HepG2 (cell line): ENCODE results near the gene FKBP9. TPM values are rescaled to one million over a fixed set of nuclear protein-coding genes. Genes with fewer than 3 reads are reported as not detected.

Experiments
- ATAC-seq: fragments of 200-7000 bp; cut with Tn5 transposase; 3 replicates; pipeline ENCODE4 v1.9.1; 2020; ENCODE audit warnings: mild to moderate bottlenecking, moderate library complexity
- BruUV-seq: library from RNA; stranded (reverse); fragments of 400-500 nt; replicated peaks from 2 replicates; lab custom pipeline; 2021; lab: Mats Ljungman, UMichigan
- CTCF ChIA-PET: fragments of 300-600 bp; formaldehyde crosslinking; extraction: SDS; loops from one replicate; lab custom pipeline; 2021; ENCODE audit warnings: low total read pairs, inconsistent platforms, low intra/inter-chr PET ratio; lab: Yijun Ruan, JAX
- POLR2A ChIA-PET: fragments of 350-600 bp; sonication (Branson Sonifier 250); formaldehyde crosslinking; loops from one replicate; lab custom pipeline; 2020; ENCODE audit warnings: antibody characterized with exemption, inconsistent platforms; lab: Yijun Ruan, JAX
- DNase-seq: peaks from one replicate; pipeline ENCODE4 v3.0.0-alpha.2; 2015; ENCODE audit warnings: low spot score
- FAIRE-seq: peaks from 3 replicates; lab custom pipeline; 2011; peaks lifted over from hg19 to GRCh38; lab: Jason Lieb, UNC
- H2AFZ ChIP-seq: one replicate; pipeline ENCODE4 v1.6.1; 2011; ENCODE audit warnings: low read length, inconsistent platforms
- H3K27ac ChIP-seq: fragments of 300-600 bp; 3 replicates; pipeline ENCODE4 v1.8.0; 2011; ENCODE audit warnings: mixed run types, mild to moderate bottlenecking, mixed read lengths, low read length, inconsistent platforms; ENCODE audit not compliant: insufficient read depth; ENCODE audit errors: extremely low read length
- H3K27me3 ChIP-seq, 2 experiments: fragments of 200-600 bp in 1 of 2; 2 replicates in 1 of 2; 3 replicates in 1 of 2; pipeline versions ENCODE4 v1.6.0 to v1.8.0; 2011; ENCODE audit warnings: low read length in 2 of 2, mild to moderate bottlenecking in 2 of 2, moderate library complexity in 2 of 2, inconsistent platforms in 1 of 2; ENCODE audit not compliant: insufficient read depth in 2 of 2, control insufficient read depth in 1 of 2
- H3K36me3 ChIP-seq, 2 experiments: fragments of 200-600 bp in 1 of 2; replicated peaks in 1 of 2; 2 replicates in 1 of 2; 3 replicates in 1 of 2; pipeline versions ENCODE4 v1.5.1 to v1.8.0; 2011; ENCODE audit warnings: low read length in 2 of 2, inconsistent platforms in 1 of 2; ENCODE audit not compliant: insufficient read depth in 2 of 2, control insufficient read depth in 1 of 2
- H3K4me1 ChIP-seq: 2 replicates; pipeline ENCODE4 v1.5.1; 2012; ENCODE audit warnings: low read length, inconsistent platforms; ENCODE audit not compliant: insufficient read depth
- H3K4me2 ChIP-seq: 2 replicates; pipeline ENCODE4 v1.6.0; 2011; ENCODE audit warnings: low read depth, low read length, inconsistent platforms
- H3K4me3 ChIP-seq, 3 experiments: fragments of 200-600 bp in 1 of 3; sonication (generic), shearing (Covaris generic) in 1 of 3; replicated peaks in 1 of 3; 2 replicates each; pipeline ENCODE4 v1.5.1; 2011 to 2016; ENCODE audit warnings: low read length in 3 of 3, inconsistent platforms in 2 of 3, low read depth in 2 of 3, mild to moderate bottlenecking in 2 of 3, control low read depth in 1 of 3, mixed read lengths in 1 of 3; ENCODE audit not compliant: insufficient read depth in 1 of 3
- H3K79me2 ChIP-seq: one replicate; pipeline ENCODE4 v1.6.1; 2011; ENCODE audit warnings: low read length, inconsistent platforms; ENCODE audit not compliant: insufficient read depth
- H3K9ac ChIP-seq: 2 replicates; pipeline ENCODE4 v1.6.0; 2011; ENCODE audit warnings: mild to moderate bottlenecking, low read depth, low read length, inconsistent platforms; ENCODE audit not compliant: insufficient read depth
- H3K9me3 ChIP-seq: 2 replicates; pipeline ENCODE4 v1.5.1; 2012; ENCODE audit warnings: mild to moderate bottlenecking, low read length
- H4K20me1 ChIP-seq: 2 replicates; pipeline ENCODE4 v1.6.0; 2011; ENCODE audit warnings: inconsistent platforms, mild to moderate bottlenecking, low read length, moderate library complexity; ENCODE audit not compliant: insufficient read depth
- AGO1 ChIP-seq: fragments of 200-400 bp; formaldehyde crosslinking; IDR thresholded peaks from 2 replicates; pipeline ENCODE4 v1.6.1; 2017; ENCODE audit warnings: mild to moderate bottlenecking, low read depth, low read length, moderate library complexity; ENCODE audit not compliant: poor library complexity, severe bottlenecking
- FOXJ3 ChIP-seq: sonication (generic); formaldehyde crosslinking; IDR thresholded peaks from 2 replicates; pipeline ENCODE4 v1.4.0; 2020; ENCODE audit warnings: missing genetic modification reagents, mild to moderate bottlenecking, borderline replicate concordance
- TBX3 ChIP-seq: fragments of 450-650 bp; IDR thresholded peaks from 2 replicates; pipeline ENCODE4 v1.6.1; 2017; ENCODE audit warnings: antibody characterized with exemption, mild to moderate bottlenecking, inconsistent platforms, borderline replicate concordance
- ZNF776 ChIP-seq: sonication (generic); formaldehyde crosslinking; IDR thresholded peaks from 2 replicates; pipeline ENCODE4 v1.4.0; 2020; ENCODE audit warnings: mild to moderate bottlenecking, missing genetic modification reagents
- ZSCAN29 ChIP-seq: sonication (generic); formaldehyde crosslinking; conservative IDR thresholded peaks from 2 replicates; pipeline ENCODE4 v1.4.0; 2020; ENCODE audit warnings: mild to moderate bottlenecking, missing genetic modification reagents
- WGBS: methylation state at CpG from one replicate; pipeline ENCODE4 v1.1.6; 2017; ENCODE audit warnings: low lambda C conversion rate; 5-methylcytosine and 5-hydroxymethylcytosine counted together
- in situ Hi-C: cut with HindIII; loops from 2 replicates; pipeline ENCODE4 v1.10.0; 2017; ENCODE audit warnings: low pct_unique_long_range_greater_than_20kb; ENCODE audit not compliant: extremely low pct_ligation_motif_present
- intact Hi-C: fragments of 100-400 bp; cut with micrococcal nuclease; formaldehyde crosslinking; loops from one replicate; pipeline ENCODE4 v1.10.0; 2022; ENCODE audit not compliant: unreplicated experiment
- polyA plus RNA-seq, 8 experiments: library from polyadenylated mRNA; depleted of rRNA in 3 of 8; stranded (reverse) in 7 of 8; unstranded in 1 of 8; fragments of >200 nt; fragmentation: Illumina TruSeq in 4 of 8; extraction: Trizol in 4 of 8; gene quantifications; 2 replicates each; pipeline versions ENCODE4 v1.2.1 to v1.2.3, GENCODE V29; 2011 to 2016; ENCODE audit warnings: low read depth in 4 of 8, missing spikeins in 1 of 8, mixed read lengths in 1 of 8; ENCODE audit not compliant: insufficient read depth in 1 of 8
- total RNA-seq, 5 experiments: library from RNA; depleted of rRNA; stranded (reverse); fragments of >200 nt; fragmentation: Illumina TruSeq; extraction: Trizol; gene quantifications; 2 replicates each; pipeline ENCODE4 v1.2.3, GENCODE V29; 2016; ENCODE audit warnings: low read depth in 1 of 5
- TF ChIP-seq, protein P1 (sequence below): sonication (generic); formaldehyde crosslinking; IDR thresholded peaks from 2 replicates; pipeline ENCODE4 v1.4.0; 2020; ENCODE audit warnings: missing genetic modification reagents, borderline replicate concordance

FKBP9 gene
- total and polyA plus RNA-seq, 2 of the 13 experiments (the other 11 are each of a cell fraction or from before 2014, with no cell fraction given) = 34.0 to 41.5 TPM

DNA sequence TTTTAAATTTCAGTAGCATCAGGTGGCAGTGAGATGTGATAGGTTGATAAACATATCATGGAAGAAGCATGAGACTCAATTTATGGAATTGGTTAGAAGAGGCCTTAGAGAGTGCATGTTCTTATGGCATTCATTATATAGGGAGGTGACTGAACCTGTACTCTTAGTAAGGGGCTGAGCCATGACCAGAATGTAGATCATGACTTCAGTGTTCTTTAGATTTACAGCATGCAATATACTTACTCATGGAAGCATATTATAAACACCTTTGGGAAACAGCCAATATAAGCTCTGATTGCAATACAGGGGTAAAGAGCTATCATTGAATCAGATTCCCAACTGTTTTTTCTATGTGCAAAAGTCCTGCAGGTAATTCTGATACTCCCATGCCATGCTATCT is 55.1 kb downstream of the FKBP9 start (continued):
- TF ChIP-seq, protein P1, sequence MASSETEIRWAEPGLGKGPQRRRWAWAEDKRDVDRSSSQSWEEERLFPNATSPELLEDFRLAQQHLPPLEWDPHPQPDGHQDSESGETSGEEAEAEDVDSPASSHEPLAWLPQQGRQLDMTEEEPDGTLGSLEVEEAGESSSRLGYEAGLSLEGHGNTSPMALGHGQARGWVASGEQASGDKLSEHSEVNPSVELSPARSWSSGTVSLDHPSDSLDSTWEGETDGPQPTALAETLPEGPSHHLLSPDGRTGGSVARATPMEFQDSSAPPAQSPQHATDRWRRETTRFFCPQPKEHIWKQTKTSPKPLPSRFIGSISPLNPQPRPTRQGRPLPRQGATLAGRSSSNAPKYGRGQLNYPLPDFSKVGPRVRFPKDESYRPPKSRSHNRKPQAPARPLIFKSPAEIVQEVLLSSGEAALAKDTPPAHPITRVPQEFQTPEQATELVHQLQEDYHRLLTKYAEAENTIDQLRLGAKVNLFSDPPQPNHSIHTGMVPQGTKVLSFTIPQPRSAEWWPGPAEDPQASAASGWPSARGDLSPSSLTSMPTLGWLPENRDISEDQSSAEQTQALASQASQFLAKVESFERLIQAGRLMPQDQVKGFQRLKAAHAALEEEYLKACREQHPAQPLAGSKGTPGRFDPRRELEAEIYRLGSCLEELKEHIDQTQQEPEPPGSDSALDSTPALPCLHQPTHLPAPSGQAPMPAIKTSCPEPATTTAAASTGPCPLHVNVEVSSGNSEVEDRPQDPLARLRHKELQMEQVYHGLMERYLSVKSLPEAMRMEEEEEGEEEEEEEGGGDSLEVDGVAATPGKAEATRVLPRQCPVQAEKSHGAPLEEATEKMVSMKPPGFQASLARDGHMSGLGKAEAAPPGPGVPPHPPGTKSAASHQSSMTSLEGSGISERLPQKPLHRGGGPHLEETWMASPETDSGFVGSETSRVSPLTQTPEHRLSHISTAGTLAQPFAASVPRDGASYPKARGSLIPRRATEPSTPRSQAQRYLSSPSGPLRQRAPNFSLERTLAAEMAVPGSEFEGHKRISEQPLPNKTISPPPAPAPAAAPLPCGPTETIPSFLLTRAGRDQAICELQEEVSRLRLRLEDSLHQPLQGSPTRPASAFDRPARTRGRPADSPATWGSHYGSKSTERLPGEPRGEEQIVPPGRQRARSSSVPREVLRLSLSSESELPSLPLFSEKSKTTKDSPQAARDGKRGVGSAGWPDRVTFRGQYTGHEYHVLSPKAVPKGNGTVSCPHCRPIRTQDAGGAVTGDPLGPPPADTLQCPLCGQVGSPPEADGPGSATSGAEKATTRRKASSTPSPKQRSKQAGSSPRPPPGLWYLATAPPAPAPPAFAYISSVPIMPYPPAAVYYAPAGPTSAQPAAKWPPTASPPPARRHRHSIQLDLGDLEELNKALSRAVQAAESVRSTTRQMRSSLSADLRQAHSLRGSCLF (CRISPR knock-in tag) = no peak

DNA sequence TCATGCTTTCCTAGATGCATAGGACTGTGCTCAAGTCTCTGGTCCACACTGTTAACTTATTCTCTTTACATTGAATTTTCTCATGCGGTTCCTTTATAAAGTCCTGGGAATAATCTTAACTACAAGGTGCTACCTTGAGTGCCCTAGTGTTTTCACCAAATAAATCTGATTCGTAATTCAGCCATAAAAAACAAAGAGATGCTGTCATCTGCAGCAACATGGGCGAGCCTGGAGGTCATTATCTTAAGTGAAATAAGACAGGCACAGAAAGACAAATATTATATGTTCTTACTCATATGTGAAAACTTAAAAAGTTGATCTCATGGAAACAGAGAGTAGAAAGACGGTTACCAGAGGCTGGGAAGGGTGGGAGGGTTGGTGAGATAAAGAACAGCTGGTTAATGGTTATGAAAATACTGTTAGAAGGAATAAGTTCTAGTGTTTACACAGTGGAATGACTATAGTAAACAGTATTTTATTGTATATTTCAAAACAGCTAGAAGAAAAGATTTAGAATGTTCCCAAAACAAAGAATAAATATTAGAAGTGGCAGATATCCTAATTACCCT is 67.0 kb downstream of the FKBP9 start:
- POLR2A ChIA-PET = no interaction called here
- Histone ChIP-seq H4K20me1 (no peaks in the 10 kb centered on the region), H3K4me1 (no peaks in the 10 kb centered on the region), H3K36me3 (peaks cover 2 to 29% of the 10 kb centered on the region in 2 experiments; a peak in 4 of 5 replicates), H3K4me2 (no peak overlapping the region)
- TF ChIP-seq FOXJ3 = no peak
- no peak for TF ChIP-seq AGO1
- no peak for TF ChIP-seq ZNF776
- TF ChIP-seq TBX3 = no peak
- TF ChIP-seq ZSCAN29 (CRISPR knock-in tag) = no peak
- TF ChIP-seq, all 625 proteins: peak for 0
- Histone ChIP-seq H3K27ac (no peak overlapping the region), H2AFZ (no peak overlapping the region), H3K9ac (no peak overlapping the region), H3K9me3 (no peaks in the 10 kb centered on the region), H3K79me2 (no peaks in the 10 kb centered on the region), H3K4me3 (no peak overlapping the region), H3K27me3 (no peaks in the 10 kb centered on the region)
- FAIRE-seq = no peak
- intact Hi-C loops = no loop called here
- DNase-seq = no peak
- ATAC-seq = no peak
- CTCF ChIA-PET = no interaction called here
- in situ Hi-C loops = no loop called here
- WGBS = 91% methylated on average over 4 of the region's 4 CpGs
- BruUV-seq = no TSS peak
